Peyer's patch (tissue), 4 donors: Measurements from ENCODE around the gene USP9X. TPM values are rescaled to one million over a fixed set of nuclear protein-coding genes. Genes with fewer than 3 reads are reported as not detected.
A peak's percentile ranks its signal among the peaks of the same experiment; 100 is the strongest.
"Not testable (repeated sequence)": the region's sequence is repeated elsewhere in the genome, so short reads cannot be mapped to it uniquely, and the experiment has no call there.

Experiments used
- DNase-seq, 3 donors: peaks; one replicate each; pipeline ENCODE4 v3.0.0-alpha.2; 2017 to 2019
- H3K27ac ChIP-seq, 4 donors: fragments of 200-600 bp; sonication (generic); one replicate each; pipeline ENCODE4 v1.5.1; 2016 to 2019
- H3K27me3 ChIP-seq, 2 donors: fragments of 200-600 bp; sonication (generic); one replicate each; pipeline ENCODE4 v1.5.1; 2019
- H3K36me3 ChIP-seq, 3 donors: fragments of 200-600 bp; sonication (generic); one replicate each; pipeline ENCODE4 v1.5.1; 2016 to 2019
- H3K4me1 ChIP-seq, 4 donors: fragments of 200-600 bp; sonication (generic); one replicate each; pipeline ENCODE4 v1.5.1; 2016 to 2019
- H3K4me3 ChIP-seq, 4 donors: fragments of 200-600 bp; sonication (generic); 1 replicate in 3 of 4; 2 replicates in 1 of 4; pipeline ENCODE4 v1.5.1; 2016 to 2019; ENCODE audit warnings: mild to moderate bottlenecking in 1 of 4
- H3K9me3 ChIP-seq, 4 donors: fragments of 200-600 bp; sonication (generic); one replicate each; pipeline ENCODE4 v1.5.1; 2016 to 2019; ENCODE audit warnings: mild to moderate bottlenecking in 1 of 4
- CTCF ChIP-seq, 6 experiments: fragments of 450-650 bp in 4 of 6; fragments of 200-600 bp in 2 of 6; sonication (generic) in 1 of 6; IDR thresholded peaks; one replicate each; pipeline ENCODE4 v1.5.1; 2017 to 2019; ENCODE audit warnings: antibody characterized with exemption in 6 of 6, mild to moderate bottlenecking in 3 of 6, moderate library complexity in 1 of 6
- POLR2A ChIP-seq, 2 donors: fragments of 450-650 bp; IDR thresholded peaks; one replicate each; pipeline ENCODE4 v1.5.1; 2017; ENCODE audit warnings: antibody characterized with exemption in 2 of 2, mild to moderate bottlenecking in 2 of 2, moderate library complexity in 2 of 2
- total RNA-seq, 4 donors: library from RNA; depleted of rRNA; stranded (reverse); fragments of >200 nt; gene quantifications; one replicate each; pipeline ENCODE4 v1.1.0, GENCODE V29; 2016

Gene USP9X
- total RNA-seq, 4 donors from 2014 or later: 75.9 to 114 (median 102) TPM

- Histone ChIP-seq H3K36me3 (no peaks in the 10 kb centered on the region), H3K27me3 (no peaks in the 10 kb centered on the region), H3K4me1 (peaks cover 0 to 6% (median 0%) of the 10 kb centered on the region in 4 donors), H3K9me3 (no peaks in the 10 kb centered on the region), H3K27ac (no peak overlapping the region), H3K4me3 (no peak overlapping the region)
- DNase-seq: no peak
- TF ChIP-seq CTCF (IDR thresholded peaks at IDR 0.05): no peak
- no peak for TF ChIP-seq POLR2A (IDR thresholded peaks at IDR 0.05)
These were observed 22.8 kb downstream of the USP9X start for GRCh38 chrX:41108007-41108406.

GRCh38 chrX:41108463-41109205 is 23.4 kb downstream of the USP9X start:
- H3K27ac ChIP-seq: no peak overlapping the region
- no peaks in the 10 kb centered on the region for H3K36me3 ChIP-seq
- no peaks in the 10 kb centered on the region for H3K9me3 ChIP-seq
- no peak overlapping the region for H3K4me3 ChIP-seq
- H3K4me1 ChIP-seq: peaks cover 0 to 6% (median 0%) of the 10 kb centered on the region in 4 donors
- H3K27me3 ChIP-seq: no peaks in the 10 kb centered on the region
- no peak for TF ChIP-seq POLR2A (IDR thresholded peaks at IDR 0.05)
- TF ChIP-seq CTCF (IDR thresholded peaks at IDR 0.05): no peak
- no peak for DNase-seq

- no peaks in the 10 kb centered on the region for H3K36me3 ChIP-seq
- no peak overlapping the region for H3K4me3 ChIP-seq
- TF ChIP-seq CTCF (IDR thresholded peaks at IDR 0.05) (no peak), POLR2A (IDR thresholded peaks at IDR 0.05) (no peak)
- H3K27me3 ChIP-seq: no peaks in the 10 kb centered on the region
- H3K27ac ChIP-seq: no peak overlapping the region
- H3K9me3 ChIP-seq: no peaks in the 10 kb centered on the region
- DNase-seq: no peak
- peaks cover 0 to 8% (median 3%) of the 10 kb centered on the region in 4 donors for H3K4me1 ChIP-seq
These were observed 25.8 kb downstream of the USP9X start for GRCh38 chrX:41110801-41111625.

- H3K4me3 ChIP-seq, H3K36me3 ChIP-seq, DNase-seq, H3K9me3 ChIP-seq, H3K27me3 ChIP-seq, H3K27ac ChIP-seq, H3K4me1 ChIP-seq: not testable (repeated sequence)
- TF ChIP-seq CTCF (IDR thresholded peaks at IDR 0.05): peak; percentile 65 to 90 (median 76)
These were observed 29.8 kb downstream of the USP9X start for GRCh38 chrX:41115104-41115425.

GRCh38 chrX:41116948-41117347 is 31.7 kb downstream of the USP9X start:
- no peak overlapping the region for H3K4me3 ChIP-seq
- no peak for DNase-seq
- no peaks in the 10 kb centered on the region for H3K27me3 ChIP-seq
- TF ChIP-seq CTCF (IDR thresholded peaks at IDR 0.05) (no peak), POLR2A (IDR thresholded peaks at IDR 0.05) (no peak)
- H3K36me3 ChIP-seq: no peaks in the 10 kb centered on the region
- no peaks in the 10 kb centered on the region for H3K9me3 ChIP-seq
- peaks cover 0 to 8% (median 0%) of the 10 kb centered on the region in 4 donors for H3K4me1 ChIP-seq
- H3K27ac ChIP-seq: no peak overlapping the region
